Measurements from ENCODE around the gene IRS2. TPM values are rescaled to one million over a fixed set of nuclear protein-coding genes. Genes with fewer than 3 reads are reported as not detected.

The IRS2 gene
- total RNA-seq, 1 donor from 2014 or later = 2.8 TPM

DNA sequence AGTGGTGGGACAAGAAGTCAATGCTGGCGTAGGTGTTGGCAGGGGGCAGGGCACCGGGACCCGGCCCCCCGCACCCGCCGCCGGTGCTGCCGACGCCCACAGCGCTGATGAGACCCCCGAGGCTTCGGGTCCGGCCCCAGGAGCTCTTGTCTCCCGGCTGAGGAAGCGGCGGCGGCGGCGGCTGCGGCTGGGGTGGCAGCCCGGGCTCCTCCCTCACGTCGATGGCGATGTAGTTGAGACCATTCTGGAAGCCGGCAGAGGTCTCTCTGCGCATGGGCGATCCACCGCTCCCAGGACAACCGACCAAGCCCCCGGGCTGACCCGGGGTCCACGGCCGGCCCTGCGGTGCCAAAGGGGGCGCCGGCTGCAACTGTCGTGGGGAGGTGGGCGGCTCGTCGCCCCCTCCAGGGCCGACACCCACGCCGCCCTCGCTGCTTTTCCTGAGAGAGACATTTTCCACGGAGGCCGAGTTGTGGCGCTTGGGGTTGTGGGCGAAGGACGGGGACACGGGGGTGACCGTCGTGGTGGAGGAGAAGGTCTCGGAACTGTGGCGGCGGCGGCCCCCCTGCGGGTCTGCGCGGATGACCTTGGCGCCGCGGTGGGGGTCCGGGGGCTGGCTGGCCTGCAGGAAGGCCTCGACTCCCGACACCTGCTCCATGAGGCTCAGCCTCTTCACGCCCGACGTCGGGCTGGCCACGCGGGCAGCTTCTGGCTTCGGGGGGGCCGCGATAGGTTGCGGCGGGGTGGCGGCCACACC, 4.1 kb downstream of the IRS2 start:
- intact Hi-C loops (cut with micrococcal nuclease) = no loop called here

DNA sequence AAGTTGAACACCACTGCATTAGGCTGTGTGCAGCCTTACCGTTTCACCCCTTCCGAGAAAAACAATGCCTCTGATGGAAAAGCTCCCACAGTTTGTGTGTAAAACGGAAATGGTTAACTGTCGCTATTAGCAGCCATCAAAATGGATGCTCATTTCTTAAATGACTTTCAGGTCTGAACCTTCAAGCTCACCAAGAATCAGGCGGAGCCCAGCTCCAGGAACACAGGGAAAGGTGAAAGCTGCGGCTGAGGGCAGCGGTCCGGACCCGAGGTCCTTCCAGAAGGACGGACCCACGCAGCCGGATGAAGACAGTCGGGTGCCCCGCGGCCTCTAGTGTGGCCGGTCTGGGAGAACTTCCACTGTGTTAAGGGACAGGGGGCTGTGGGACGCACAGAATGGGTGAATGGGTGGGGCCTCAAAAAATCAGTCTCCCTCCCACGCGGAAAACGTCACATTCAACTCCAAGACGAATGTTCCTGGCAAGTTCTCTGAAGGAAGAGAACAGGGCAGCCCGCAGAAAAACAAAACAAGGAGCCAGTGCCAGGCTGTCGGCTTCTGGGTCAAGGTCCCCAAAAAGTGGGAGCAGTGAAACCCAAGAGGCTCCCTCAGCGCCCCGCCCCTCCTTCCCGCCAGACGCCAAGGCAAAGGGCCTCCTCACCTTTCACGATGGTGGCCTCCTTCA, 4.9 kb downstream of the IRS2 start:
- intact Hi-C loops (cut with micrococcal nuclease) = no loop called here

DNA sequence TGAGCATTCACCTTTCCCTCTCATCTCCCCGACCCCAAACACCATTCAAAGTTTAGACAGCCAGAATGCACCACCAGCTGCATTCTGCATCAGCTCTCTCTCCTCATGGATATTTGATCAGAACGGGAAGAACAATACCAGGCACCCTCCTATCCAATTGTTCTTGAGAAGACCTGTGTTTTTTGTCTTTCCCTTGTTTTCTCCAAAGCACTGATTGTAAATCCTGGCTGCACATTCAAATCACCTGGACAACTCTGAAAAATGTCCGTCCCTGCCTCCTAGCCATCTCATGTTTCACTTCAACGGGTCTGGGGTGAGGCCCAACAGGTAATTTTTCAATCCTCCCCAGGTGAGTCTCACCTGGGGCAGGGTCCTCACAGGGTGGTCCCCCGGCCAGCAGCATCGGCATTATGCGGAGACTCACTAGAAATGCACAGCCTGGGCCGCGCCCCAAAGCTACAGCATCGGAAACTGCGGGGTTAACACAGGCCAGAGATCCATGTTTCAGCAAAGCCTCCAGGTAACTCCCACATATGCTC, 5.5 kb downstream of the IRS2 start:
- intact Hi-C loops (cut with micrococcal nuclease) = no loop called here

DNA sequence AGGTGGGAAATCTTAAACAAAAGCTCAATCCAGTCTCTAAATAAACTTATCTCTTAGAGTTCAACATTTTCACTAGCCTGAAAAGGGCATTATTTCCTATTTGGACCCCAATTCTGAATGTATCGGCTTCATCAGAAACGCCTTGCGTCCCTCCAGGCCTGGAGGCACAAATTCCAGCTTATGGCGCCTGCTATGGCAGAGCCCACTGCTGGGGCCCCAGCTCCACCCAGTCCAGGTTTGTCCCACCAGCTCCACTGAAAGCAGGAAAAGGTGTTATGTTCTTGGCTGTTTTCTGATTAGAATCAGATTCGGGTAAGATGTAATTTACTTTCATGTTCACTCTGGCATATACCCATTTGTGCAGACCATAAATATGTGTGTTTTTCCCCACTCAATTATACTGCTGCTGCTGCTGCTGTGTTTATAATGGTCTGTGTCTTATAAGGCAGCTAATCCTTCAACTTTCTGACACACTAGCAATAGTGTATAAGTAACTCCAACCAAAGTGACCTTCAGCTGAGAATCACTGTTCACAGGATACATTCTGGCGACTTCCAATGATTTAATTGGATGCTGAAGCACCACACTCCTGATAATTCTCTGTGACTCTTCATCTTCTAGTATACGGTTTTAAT, 6.4 kb downstream of the IRS2 start:
- intact Hi-C loops (cut with micrococcal nuclease) = loop anchor here (2.0 to 5.0 kb wide), 5 partner anchors 15 to 865 kb away; no protein-coding TSS in a partner anchor

DNA sequence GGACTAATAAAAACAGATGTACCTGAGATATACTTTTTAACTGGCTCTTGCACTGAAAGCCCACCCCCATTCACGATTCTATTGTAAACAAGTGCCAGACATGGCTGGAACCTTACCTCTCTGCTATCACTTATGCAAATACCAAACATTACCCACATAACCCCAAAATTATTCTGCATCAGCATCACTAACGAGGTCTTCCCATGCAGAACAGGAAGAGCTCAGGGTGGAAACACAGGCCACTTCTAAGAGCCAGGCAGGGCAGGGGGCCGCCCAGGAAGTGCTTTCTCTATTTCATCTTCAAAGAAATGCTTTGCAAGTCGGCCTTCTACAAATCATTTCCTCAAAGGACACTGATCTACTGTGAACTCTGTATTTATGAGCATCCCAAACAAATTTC, 7.3 kb downstream of the IRS2 start:
- intact Hi-C loops (cut with micrococcal nuclease) = loop anchor here (2.0 to 5.0 kb wide), 5 partner anchors 14 to 864 kb away; no protein-coding TSS in a partner anchor

DNA sequence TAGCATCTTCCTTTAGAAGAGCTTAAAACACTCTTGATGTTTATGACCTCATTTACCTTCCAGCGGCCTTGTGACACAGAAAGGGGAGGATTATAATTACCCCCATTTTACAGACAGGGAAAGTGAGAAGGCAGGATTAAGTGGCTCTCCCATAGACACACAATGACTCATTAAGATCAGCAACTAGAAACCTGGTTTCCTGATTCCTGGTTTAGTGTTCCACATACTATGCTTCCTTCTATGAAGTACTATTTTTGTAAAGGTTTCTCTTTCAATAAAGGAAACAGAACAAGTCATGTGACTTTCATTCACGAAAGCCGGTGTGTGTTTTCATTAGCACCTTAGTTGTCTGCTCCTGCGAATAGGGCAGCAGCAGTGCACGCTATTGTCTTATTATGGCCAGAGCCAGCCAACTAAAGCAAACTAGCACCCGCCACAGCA, 8.3 kb downstream of the IRS2 start:
- intact Hi-C loops (cut with micrococcal nuclease) = loop anchor here (1.0 to 5.0 kb wide), 6 partner anchors 11 to 863 kb away; no protein-coding TSS in a partner anchor

DNA sequence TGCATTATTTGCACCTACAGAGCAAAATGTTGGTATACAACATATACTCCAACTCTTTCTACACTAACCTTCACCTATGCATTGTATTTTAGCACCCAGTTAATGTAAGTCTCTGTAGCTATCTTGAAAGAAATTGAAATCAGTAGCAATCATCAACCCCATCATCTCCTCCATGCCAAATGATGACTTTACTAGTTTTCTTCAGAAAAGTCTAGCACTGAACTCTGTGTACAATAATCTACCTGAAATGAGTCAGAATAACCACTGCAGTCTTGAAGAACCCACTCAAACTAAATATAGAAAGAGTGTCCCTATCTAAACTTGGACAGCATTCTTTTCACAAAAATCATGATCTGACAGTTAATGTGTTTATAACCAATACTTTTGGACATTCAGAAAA, 9.8 kb downstream of the IRS2 start:
- intact Hi-C loops (cut with micrococcal nuclease) = loop anchor here (5.0 kb wide), 2 partner anchors 79 to 614 kb away; no protein-coding TSS in a partner anchor

DNA sequence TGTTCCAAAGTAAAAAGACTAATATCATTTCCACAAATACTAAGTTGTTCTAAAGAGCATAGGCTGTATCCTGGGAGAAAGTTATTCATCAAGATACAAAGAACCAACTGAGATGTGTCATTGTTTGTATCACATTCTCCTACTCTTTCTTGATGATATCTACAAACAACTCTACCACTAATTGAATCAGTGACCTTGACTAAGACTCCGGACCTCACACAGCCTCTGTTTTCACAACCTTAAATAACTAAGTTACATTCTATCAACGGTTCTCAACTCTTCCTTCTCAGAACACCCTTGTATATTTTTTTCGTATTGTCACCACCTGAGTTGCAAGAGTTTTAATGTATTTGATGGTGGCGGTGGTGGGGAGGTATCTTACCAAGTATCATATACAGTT, 12.6 kb downstream of the IRS2 start:
- intact Hi-C loops (cut with micrococcal nuclease) = no loop called here

DNA sequence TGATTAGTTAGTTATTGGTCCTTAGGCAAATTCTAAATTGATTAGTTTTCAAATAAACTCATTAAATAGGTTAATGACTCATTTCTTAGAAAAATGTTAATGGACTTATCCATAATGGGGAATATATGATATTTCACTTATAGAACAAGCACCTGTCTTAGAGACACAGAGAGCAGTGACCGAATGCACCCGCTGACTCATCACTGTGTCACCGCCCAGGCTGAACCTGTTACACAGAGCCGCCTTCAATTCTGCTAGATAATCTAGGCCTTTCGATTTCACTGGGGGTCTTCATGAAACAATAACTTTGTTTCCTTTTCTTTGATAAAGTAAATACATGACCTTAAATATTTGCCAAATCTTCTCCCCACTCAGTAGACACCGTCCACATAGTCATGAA, 13.1 kb downstream of the IRS2 start:
- intact Hi-C loops (cut with micrococcal nuclease) = no loop called here

DNA sequence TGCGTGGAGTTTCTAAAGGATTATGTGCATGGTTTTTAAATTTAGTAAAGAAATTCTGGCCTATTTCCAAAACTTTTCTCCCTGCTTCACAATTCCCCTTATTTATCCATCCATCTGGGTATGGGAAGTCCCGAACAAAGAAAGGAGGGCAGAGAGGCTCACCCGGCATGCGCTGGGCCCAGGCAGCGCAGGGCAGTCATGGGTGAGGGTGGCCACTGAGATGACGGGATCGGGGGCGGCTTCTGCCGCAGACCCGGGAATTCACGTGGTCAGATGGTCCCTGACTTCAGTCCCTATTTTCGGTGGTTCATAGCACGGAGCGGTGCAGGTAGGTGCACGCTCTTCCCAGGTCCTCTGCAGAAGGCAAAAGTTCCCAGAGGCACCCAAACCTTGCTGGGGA, 14.5 kb downstream of the IRS2 start:
- intact Hi-C loops (cut with micrococcal nuclease) = no loop called here

DNA sequence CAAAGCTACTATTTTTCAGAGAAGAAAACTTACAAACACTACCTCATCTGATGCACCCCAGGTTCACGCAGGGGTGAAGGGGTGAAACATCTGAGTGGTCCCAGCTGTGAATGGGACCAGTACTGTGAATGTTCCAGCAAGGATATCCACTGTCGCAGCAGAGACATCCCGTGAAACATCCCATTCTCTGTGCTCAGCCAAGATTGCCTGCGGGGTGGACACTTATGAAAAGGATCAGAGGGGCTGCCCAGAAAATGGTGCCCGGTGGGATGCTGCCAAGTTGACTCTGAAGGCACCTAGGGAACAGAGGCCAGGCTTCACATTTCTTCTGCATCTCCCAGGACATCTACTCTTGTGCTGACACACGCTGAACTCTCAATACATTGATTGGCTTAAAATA, 15.9 kb downstream of the IRS2 start:
- intact Hi-C loops (cut with micrococcal nuclease) = no loop called here

DNA sequence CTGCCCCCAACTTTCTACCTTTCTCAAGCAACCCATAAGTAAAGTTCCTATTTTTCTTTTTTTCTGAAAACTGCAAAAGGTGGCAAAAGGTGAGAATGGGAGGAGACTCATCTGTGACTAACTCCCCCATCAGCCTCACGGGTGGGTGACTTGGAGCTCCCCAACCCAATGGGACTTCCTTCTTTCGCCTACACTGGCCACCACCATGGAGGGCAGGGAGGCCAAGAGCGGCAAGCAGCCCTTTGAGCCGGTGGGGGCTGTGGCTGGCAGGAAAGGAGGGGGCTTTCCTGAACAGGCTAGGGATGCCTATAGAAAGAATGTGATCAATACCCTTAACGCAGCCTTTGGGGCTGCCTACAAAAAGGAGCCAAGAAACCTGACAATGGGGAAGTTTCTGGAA, 16.5 kb downstream of the IRS2 start:
- intact Hi-C loops (cut with micrococcal nuclease) = no loop called here

DNA sequence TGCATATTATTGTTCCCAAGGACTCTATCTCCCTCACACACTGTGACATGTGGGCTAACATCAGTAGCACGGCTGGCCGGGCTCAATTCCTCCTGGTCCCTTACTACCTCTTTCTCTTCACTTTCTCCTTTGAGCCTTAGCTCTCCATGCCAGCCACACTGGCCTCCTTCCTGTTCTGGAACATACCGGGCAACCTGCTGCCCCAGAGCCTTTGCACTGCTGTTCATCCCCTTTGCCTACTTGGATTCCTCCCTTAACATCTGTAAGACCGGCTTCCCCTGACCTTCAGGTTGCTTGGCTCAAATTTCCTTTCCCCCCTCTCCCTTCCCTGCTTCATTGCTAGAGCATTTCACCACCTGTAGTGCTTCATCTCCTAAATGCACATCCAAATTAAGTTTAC, 17.1 kb downstream of the IRS2 start:
- intact Hi-C loops (cut with micrococcal nuclease) = no loop called here

DNA sequence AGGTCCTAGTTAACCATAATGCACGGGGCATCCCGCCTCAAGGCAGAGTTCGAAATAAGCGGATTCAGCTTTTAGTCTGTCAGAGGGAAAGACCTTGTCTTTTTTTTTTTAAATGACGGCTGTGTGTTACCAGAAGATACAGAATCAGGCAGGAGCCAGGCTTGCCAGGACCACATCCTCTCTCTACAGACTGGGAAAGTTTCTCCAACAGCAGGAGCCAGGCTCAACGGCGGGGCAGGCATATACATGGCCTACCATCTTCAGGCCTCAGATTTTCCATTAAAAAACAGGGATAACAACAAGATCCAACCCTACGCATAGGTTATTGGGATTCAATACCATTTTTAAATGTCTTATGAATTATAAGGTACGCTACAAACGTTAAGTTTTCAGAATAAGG, 17.8 kb downstream of the IRS2 start:
- intact Hi-C loops (cut with micrococcal nuclease) = no loop called here

DNA sequence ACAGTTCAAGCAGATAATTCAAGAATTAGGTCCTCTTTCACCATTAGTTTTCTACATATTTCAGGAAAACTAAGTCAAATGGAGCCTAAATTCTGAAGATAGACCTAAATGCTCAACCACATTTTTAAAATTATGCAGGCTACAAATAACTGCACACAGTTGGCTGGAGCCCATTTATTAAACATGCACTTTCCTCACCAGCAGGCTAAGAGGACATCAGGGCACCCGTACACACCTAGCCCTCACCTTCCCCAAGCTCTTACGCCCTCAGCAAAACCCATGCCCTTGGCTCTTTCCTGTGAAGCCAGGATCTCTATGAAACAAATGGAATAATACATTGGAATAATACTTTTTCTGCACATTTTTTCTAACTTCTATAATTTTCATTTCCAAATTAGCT, 18.2 kb downstream of the IRS2 start:
- intact Hi-C loops (cut with micrococcal nuclease) = no loop called here

DNA sequence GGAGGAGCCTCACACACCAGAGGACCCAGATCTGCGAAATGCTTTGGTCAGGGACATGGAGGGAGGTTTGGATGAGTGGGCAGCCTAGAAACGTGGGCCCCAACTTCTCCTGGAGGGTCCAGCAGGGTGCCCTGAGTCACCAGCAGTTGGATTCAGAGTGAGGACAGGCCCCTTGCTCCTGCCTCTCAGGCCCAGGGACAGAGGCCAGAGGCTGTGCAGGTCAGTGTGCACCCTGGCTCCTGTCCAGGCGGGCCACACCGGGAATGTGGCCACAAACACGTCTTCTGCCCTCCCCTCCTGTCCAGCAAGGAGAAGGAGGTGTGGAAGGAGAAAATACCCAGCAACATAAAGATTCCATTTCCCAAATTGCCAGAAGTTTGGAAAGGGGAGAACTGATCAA, 19.4 kb downstream of the IRS2 start:
- intact Hi-C loops (cut with micrococcal nuclease) = no loop called here

DNA sequence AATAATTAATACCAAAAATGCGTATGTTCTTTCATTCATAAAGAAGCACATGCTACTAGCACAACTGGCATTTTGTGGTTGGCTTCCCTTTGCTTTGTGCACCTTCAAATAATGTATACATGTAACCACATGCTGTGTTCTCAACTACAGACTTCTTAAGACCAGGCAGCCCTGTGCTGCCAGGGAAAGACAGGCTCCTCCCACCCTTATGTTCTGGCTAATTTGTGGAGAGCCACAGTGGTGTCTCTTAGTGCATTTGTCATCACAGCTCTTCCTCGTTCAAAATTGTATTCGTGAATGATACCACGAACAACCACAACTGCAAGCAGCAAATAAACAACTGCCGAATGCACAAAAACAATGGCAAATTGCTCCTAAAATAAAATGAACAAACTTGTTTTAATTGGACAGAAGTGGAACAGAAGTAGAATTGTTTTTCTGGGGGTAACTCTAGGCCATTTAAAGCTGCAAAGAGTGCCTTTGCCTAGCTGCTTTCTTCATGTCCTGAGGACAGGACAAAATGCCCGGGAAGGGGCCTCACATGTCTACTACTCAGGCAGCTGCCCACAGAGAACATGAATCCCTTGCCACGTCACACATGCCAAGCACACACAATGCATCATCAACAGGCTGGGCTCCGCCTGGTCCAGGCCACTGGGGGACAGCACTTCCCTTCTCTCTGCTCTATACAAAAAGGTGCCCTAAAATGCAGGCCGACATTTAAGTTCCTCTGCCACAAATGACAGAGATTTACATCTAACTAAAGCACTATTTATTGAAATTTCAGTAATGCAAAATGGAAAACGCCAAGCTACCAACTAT, 21.7 kb downstream of the IRS2 start:
- intact Hi-C loops (cut with micrococcal nuclease) = loop anchor here (1.0 to 2.0 kb wide), 2 partner anchors 14 to 20 kb away; no protein-coding TSS in a partner anchor

DNA sequence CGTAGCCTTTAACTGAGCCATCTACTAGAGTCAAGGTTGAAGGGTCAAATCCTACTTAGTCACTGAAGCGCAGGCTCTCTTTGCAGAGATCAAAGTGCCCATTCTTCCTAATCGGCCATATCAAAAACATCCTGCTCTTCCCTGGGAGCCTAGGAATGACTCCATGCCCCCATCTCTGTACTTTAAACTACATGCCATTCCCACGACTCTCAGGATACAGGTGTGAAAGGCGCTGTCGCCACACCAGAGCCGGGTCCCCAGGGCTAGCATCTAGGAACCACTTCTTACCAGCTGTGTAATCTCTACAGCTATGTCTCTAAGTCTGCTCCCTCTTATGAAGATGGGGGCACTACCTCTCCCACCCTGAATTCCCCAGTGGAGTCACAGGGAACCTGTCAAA, 22.3 kb downstream of the IRS2 start:
- intact Hi-C loops (cut with micrococcal nuclease) = loop anchor here (2.0 kb wide), 1 partner anchor 15 kb away; no protein-coding TSS in a partner anchor

DNA sequence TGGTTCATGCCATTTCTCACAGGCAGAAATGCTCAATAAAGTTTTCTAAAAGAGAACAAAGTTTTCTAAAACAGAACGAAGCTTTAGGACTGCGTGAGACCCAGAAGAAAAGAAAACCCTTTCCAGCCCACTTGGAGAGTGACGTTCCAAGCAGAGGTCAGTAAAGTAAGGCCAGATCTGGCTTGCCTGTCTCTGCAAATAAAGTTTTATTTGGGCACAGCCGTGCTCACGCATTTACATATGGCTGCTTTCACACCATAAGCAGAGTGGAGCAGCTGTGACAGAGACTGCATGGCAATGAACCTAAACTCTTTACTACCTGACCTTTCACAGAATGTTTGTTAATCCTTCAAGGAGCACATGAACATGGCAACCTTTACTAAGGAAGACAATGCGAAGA, 23.6 kb downstream of the IRS2 start:
- intact Hi-C loops (cut with micrococcal nuclease) = no loop called here

DNA sequence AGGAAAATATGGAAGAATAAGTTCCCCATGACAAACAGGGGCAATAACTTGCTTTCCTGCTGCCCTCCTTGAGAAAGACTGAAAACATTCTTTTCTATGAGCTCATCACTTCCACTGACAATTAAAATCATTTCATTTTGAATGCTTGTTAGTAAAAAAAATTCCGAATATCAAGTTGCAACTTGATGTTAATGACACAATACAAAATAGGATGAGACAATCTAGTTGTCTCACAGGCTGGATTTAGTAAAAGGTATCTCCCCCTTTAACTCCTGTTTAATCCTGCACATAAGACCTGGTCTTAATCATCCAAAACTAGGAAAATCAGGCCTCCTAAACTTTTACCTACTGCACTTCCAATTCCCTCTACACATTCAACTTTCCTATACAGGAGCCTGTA, 24.7 kb downstream of the IRS2 start:
- intact Hi-C loops (cut with micrococcal nuclease) = no loop called here

DNA sequence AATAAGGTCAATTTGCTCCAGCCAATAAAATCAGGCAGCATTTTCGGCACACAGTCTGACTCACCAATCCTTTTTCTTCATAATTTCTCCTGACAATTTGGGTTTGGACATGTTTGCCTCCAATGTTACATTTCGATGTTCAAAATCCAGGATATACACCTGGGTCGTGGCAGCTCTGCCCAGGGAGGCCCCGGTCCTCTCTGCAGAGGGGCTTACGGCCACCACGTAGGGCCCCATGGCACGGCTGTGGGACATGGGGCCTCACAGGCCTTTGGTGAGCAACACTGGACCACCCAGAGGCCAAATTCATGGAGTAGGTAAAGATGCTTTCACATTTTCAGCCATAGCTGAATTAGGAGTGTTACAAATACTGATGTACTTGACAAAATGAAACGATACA, 25.4 kb downstream of the IRS2 start:
- intact Hi-C loops (cut with micrococcal nuclease) = no loop called here
